Stimulated activated CD4-positive, alpha-beta T cell treated with anti-CD3 and anti-CD28 coated beads, Interleukin-12 subunit alpha, Interleukin-12 subunit beta, amount 100 ng/mL, for 24 hours (primary cell): ENCODE measurements around the gene CSNK1E.
A peak's percentile ranks its signal among the peaks of the same experiment; 100 is the strongest.

Experiments
- DNase-seq, 2 experiments: peaks; one replicate each; pipeline ENCODE4 v3.0.0-alpha.2; 2020; ENCODE audit warnings: low read depth in 2 of 2

The CSNK1E gene

GRCh38 chr22:38276166-38276565 lies 41.1 kb downstream of the CSNK1E start:
- DNase-seq, result no peak

GRCh38 chr22:38273135-38273826 lies 44.0 kb downstream of the CSNK1E start:
- no peak for DNase-seq

- DNase-seq, result peak; percentile 52 to 65
These were observed 44.7 kb downstream of the CSNK1E start, which contains the start of gene TMEM184B for GRCh38 chr22:38272373-38273134. TMEM184B (minus strand) TSS chr22:38273010; CDS start chr22:38247961, 25,049 bp downstream.

GRCh38 chr22:38271927-38272372 lies 45.3 kb downstream of the CSNK1E start:
- DNase-seq, result no peak

- no peak for DNase-seq
These were observed 46.1 kb downstream of the CSNK1E start for GRCh38 chr22:38271101-38271500.

- no peak for DNase-seq
These were observed 46.9 kb downstream of the CSNK1E start for GRCh38 chr22:38270091-38270992.

- no peak for DNase-seq
These were observed 47.8 kb downstream of the CSNK1E start for GRCh38 chr22:38269466-38269865.

- DNase-seq, result no peak
These were observed 50.1 kb downstream of the CSNK1E start for GRCh38 chr22:38267086-38267485.

- no peak for DNase-seq
These were observed 51.1 kb downstream of the CSNK1E start for GRCh38 chr22:38266120-38266519.

- no peak for DNase-seq
These were observed 52.9 kb downstream of the CSNK1E start for GRCh38 chr22:38264322-38264843.

GRCh38 chr22:38262051-38262795 lies 55.0 kb downstream of the CSNK1E start:
- peak in 1 of 2 experiments; percentile 34 for DNase-seq

- DNase-seq, result no peak
These were observed 56.2 kb downstream of the CSNK1E start for GRCh38 chr22:38260761-38261681.

GRCh38 chr22:38259370-38259769 lies 57.9 kb downstream of the CSNK1E start:
- DNase-seq, result no peak

- DNase-seq, result no peak
These were observed 58.3 kb downstream of the CSNK1E start for GRCh38 chr22:38258895-38259294.

GRCh38 chr22:38257650-38258250 lies 59.5 kb downstream of the CSNK1E start:
- DNase-seq, result no peak

GRCh38 chr22:38257181-38257580 lies 60.1 kb downstream of the CSNK1E start:
- DNase-seq, result no peak

- no peak for DNase-seq
These were observed 61.5 kb downstream of the CSNK1E start for GRCh38 chr22:38255697-38256096.

- DNase-seq, result no peak
These were observed 65.9 kb downstream of the CSNK1E start for GRCh38 chr22:38251341-38251692.

GRCh38 chr22:38250643-38251340 lies 66.4 kb downstream of the CSNK1E start:
- DNase-seq, result no peak
